22Rv1 (cell line): ENCODE data around the gene IGHMBP2.

Source experiments
- CTCF ChIP-seq: fragments of 450-650 bp; IDR thresholded peaks from 2 replicates; pipeline ENCODE4 v1.5.1; 2017; ENCODE audit warnings: mild to moderate bottlenecking
- ZFX ChIP-seq: fragments of 450-650 bp; IDR thresholded peaks from 2 replicates; pipeline ENCODE4 v1.6.1; 2017; ENCODE audit warnings: antibody characterized with exemption, borderline replicate concordance

GRCh38 chr11:68905421-68906360 lies 2.0 kb downstream of the IGHMBP2 start:
- TF ChIP-seq CTCF (no peak), ZFX (no peak)
